Ishikawa (cell line): ENCODE measurements around the gene SLC8A1.

ENCODE experiments used
- CREB1 ChIP-seq: IDR thresholded peaks from 2 replicates; pipeline ENCODE4 v1.6.1; 2012; ENCODE audit warnings: low read depth
- EP300 ChIP-seq: IDR thresholded peaks from 2 replicates; pipeline ENCODE4 v1.6.1; 2012; ENCODE audit warnings: borderline replicate concordance
- FOXM1 ChIP-seq: IDR thresholded peaks from 2 replicates; pipeline ENCODE4 v1.6.1; 2012; ENCODE audit warnings: low read depth, borderline replicate concordance
- NFIC ChIP-seq: IDR thresholded peaks from 2 replicates; pipeline ENCODE4 v1.6.1; 2012
- RAD21 ChIP-seq: IDR thresholded peaks from 2 replicates; pipeline ENCODE4 v1.6.1; 2012; ENCODE audit warnings: low read depth
- TAF1 ChIP-seq: IDR thresholded peaks from 2 replicates; pipeline ENCODE4 v1.6.1; 2012; ENCODE audit warnings: low read depth, mild to moderate bottlenecking
- TEAD4 ChIP-seq: IDR thresholded peaks from 2 replicates; pipeline ENCODE4 v1.6.1; 2012
- TF ChIP-seq, protein P1 (sequence below): IDR thresholded peaks from 2 replicates; pipeline ENCODE4 v1.6.1; 2012

DNA sequence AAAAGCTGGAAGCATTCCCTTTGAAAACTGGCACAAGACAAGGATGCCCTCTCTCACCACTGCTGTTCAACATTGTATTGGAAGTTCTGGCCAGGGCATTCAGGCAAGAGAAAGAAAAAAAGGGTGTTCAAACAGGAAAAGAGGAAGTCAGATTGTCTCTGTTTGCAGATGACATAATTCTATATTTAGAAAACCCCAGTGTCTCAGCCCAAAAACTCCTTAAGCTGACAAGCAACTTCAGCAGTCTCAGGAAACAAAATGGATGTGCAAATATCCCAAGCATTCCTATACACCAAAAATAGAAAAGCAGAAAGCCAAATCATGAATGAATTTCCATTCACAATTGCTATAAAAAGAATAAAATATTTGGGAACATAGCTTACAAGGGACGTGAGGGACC lies 11.1 kb downstream of the SLC8A1 start:
- TF ChIP-seq RAD21, result no peak
- TF ChIP-seq TEAD4, result no peak
- no peak for TF ChIP-seq CREB1
- TF ChIP-seq EP300, result no peak
- TF ChIP-seq, protein P1, sequence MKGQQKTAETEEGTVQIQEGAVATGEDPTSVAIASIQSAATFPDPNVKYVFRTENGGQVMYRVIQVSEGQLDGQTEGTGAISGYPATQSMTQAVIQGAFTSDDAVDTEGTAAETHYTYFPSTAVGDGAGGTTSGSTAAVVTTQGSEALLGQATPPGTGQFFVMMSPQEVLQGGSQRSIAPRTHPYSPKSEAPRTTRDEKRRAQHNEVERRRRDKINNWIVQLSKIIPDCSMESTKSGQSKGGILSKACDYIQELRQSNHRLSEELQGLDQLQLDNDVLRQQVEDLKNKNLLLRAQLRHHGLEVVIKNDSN, result no peak
- no peak for TF ChIP-seq TAF1
- no peak for TF ChIP-seq FOXM1
- TF ChIP-seq NFIC, result no peak
